T-helper 2 cell treated with Interferon-gamma antibody and Interleukin-4, amounts not matched to agents 5 μg/mL and 100 μg/mL, for 36 hours (primary cell): Measurements from ENCODE around the gene AVPI1.
"Not testable (repeated sequence)": the region's sequence is repeated elsewhere in the genome, so short reads cannot be mapped to it uniquely, and the experiment has no call there.

Experiments
- DNase-seq: peaks from one replicate; pipeline ENCODE4 v3.0.0; 2021; ENCODE audit warnings: low spot score
- H3K27ac Mint-ChIP-seq: one replicate; pipeline ENCODE4 v1.8.0; 2021; ENCODE audit warnings: mild to moderate bottlenecking, mixed read lengths
- H3K27me3 Mint-ChIP-seq: one replicate; pipeline ENCODE4 v1.8.0; 2021; ENCODE audit warnings: low read depth, mixed read lengths
- H3K36me3 Mint-ChIP-seq: one replicate; pipeline ENCODE4 v1.8.0; 2021; ENCODE audit warnings: low read depth, mixed read lengths
- H3K4me1 Mint-ChIP-seq: one replicate; pipeline ENCODE4 v1.8.0; 2021; ENCODE audit warnings: low read depth, mixed read lengths
- H3K4me3 Mint-ChIP-seq: one replicate; pipeline ENCODE4 v1.8.0; 2022; ENCODE audit warnings: mild to moderate bottlenecking, moderate library complexity, mixed read lengths
- H3K9me3 Mint-ChIP-seq: one replicate; pipeline ENCODE4 v1.8.0; 2021; ENCODE audit warnings: mixed read lengths

AVPI1 gene

GRCh38 chr10:97703398-97704067, 16.5 kb upstream of the AVPI1 start:
- DNase-seq: no peak
- H3K36me3 Mint-ChIP-seq: no peaks in the 10 kb centered on the region
- no peaks in the 10 kb centered on the region for H3K9me3 Mint-ChIP-seq
- H3K4me1 Mint-ChIP-seq: peaks cover 3% of the 10 kb centered on the region
- H3K27ac Mint-ChIP-seq: no peak overlapping the region
- no peak overlapping the region for H3K4me3 Mint-ChIP-seq
- peaks cover 2% of the 10 kb centered on the region for H3K27me3 Mint-ChIP-seq

DNA sequence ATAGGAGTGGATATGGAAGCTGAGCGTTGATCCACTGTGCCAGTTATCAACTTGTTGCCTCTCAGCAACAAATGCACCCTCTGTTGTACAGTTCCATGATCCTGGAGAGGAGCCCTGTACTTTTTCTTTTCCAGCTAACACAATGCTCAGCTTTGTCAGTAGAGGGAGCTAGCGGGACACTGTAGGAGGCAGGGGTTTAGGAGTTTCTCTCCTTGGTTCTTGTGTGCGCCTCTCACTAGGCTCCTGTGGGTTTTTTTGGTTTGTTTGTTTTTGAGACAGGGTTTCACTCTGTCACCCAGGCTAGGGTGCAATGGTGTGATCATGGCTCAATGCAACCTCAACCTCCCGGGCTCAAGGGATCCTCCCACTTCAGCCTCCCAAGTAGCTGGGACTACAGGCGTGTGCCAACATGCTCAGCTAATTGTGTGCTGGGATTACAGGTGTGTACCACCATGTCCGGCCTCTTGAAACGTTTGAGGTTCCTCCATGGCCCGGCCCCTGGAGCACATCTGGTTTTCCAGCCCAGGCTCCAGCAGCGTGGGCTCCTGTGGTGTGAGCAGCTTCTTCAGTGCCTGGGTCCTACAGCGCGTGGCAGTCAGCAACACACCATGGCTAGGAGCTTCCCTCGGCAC, 14.5 kb upstream of the AVPI1 start:
- Mint-ChIP-seq H3K27me3 (no peaks in the 10 kb centered on the region), H3K9me3 (no peaks in the 10 kb centered on the region), H3K4me3 (no peak overlapping the region), H3K4me1 (peaks cover 3% of the 10 kb centered on the region), H3K36me3 (no peaks in the 10 kb centered on the region), H3K27ac (no peak overlapping the region)
- DNase-seq: peak; percentile 40

- H3K27me3 Mint-ChIP-seq: peaks cover 12% of the 10 kb centered on the region
- not testable (repeated sequence) for DNase-seq, H3K4me3 Mint-ChIP-seq, H3K36me3 Mint-ChIP-seq, H3K9me3 Mint-ChIP-seq, H3K4me1 Mint-ChIP-seq, H3K27ac Mint-ChIP-seq
Measured at GRCh38 chr10:97698072-97698655, 11.1 kb upstream of the AVPI1 start.

- Mint-ChIP-seq H3K4me1 (peaks cover 9% of the 10 kb centered on the region), H3K36me3 (no peaks in the 10 kb centered on the region), H3K27me3 (peaks cover 9% of the 10 kb centered on the region), H3K9me3 (no peaks in the 10 kb centered on the region), H3K4me3 (no peak overlapping the region), H3K27ac (no peak overlapping the region)
- no peak for DNase-seq
Measured at GRCh38 chr10:97690133-97690532, 3.1 kb upstream of the AVPI1 start.

- peaks cover 9% of the 10 kb centered on the region for H3K27me3 Mint-ChIP-seq
- H3K27ac Mint-ChIP-seq: no peak overlapping the region
- no peaks in the 10 kb centered on the region for H3K36me3 Mint-ChIP-seq
- no peak overlapping the region for H3K4me3 Mint-ChIP-seq
- DNase-seq: no peak
- H3K9me3 Mint-ChIP-seq: no peaks in the 10 kb centered on the region
- H3K4me1 Mint-ChIP-seq: peaks cover 12% of the 10 kb centered on the region
Measured at GRCh38 chr10:97689559-97690020, 2.5 kb upstream of the AVPI1 start.

DNA sequence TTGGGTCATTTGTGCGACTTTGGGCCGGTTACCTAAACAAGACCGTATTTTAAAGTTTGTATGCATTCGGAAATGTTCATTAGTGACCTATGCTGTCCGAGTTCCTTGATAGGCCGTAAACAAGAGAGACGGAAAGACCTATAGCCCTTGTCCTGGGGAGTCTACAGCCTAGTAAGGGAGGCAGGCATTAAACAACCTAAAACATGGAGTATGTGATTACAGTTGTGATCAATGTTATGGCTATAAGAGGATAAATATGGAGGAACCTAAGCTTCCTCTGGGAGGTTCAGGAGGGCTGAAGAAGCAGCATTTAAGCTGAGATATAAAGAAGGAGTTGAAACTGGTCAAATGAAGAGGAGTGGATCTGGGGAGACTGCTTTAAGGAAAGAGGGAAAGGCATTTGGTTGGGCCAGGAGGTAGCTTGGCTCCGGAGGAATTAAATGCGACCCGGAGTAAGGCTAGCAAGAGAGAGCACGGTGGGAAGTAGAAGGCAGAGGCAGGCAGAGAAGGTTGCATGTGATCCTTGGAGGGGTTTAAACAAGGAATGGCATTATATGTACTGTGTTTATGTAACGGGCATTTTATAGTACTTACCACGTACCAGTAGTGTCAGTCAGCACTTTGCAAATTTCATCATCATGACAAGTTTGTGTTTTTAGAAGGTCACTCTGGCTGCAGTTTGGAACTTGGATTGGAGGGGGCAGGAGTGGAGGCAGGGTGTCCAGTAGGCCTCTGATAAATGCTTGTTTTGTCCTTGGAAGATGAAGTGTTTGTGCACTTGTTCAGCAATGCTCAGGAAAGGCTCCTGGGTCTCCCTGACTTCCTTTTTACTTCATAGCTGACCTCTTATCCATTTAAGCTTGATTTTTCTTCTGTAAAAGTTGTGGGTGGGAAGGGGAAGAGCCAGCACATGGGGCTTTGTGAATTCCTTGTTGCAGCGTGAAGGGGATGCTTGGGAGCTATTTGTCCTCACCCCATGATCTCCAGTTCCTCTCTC, 1.0 kb upstream of the AVPI1 start:
- H3K4me3 Mint-ChIP-seq: peak overlapping the region; percentile 85
- H3K4me1 Mint-ChIP-seq: peaks cover 12% of the 10 kb centered on the region
- no peaks in the 10 kb centered on the region for H3K9me3 Mint-ChIP-seq
- peak overlapping the region; percentile 27 for H3K27ac Mint-ChIP-seq
- DNase-seq: no peak
- peaks cover 3% of the 10 kb centered on the region for H3K27me3 Mint-ChIP-seq
- no peaks in the 10 kb centered on the region for H3K36me3 Mint-ChIP-seq

GRCh38 chr10:97686301-97686961, 610 bp downstream of the AVPI1 start:
- peaks cover 12% of the 10 kb centered on the region for H3K4me1 Mint-ChIP-seq
- no peak overlapping the region for H3K27ac Mint-ChIP-seq
- peak overlapping the region; percentile 85 for H3K4me3 Mint-ChIP-seq
- peak; percentile 13 for DNase-seq
- H3K36me3 Mint-ChIP-seq: no peaks in the 10 kb centered on the region
- no peaks in the 10 kb centered on the region for H3K27me3 Mint-ChIP-seq
- no peaks in the 10 kb centered on the region for H3K9me3 Mint-ChIP-seq

DNA sequence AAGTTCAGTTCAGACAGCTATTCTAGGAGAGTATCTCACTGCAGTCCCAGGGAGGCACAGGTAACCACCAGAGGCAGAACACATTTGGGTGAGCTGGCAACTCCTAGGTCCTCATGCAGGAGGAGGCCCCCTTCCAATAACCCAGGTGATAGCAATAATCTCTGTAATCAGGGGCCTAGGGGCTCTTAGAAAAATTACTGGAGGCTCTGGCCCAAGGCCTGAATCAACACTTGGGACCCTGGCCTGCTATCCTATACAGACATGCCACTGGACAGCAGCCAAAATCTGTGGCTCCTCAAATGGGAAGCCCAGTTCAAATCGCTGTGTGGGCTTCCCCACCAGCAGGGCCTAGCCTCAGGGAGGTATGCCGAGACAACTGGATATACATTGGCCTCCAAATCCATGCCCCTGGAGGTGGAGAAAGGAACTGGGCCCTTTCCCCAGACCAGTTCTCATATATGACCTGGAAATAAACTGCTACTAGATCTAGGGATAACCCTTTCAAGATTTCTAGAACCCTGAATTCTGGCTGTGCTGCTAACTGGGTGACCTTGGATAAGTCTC, 1.6 kb downstream of the AVPI1 start:
- Mint-ChIP-seq H3K27ac (no peak overlapping the region), H3K9me3 (no peaks in the 10 kb centered on the region), H3K27me3 (no peaks in the 10 kb centered on the region), H3K36me3 (no peaks in the 10 kb centered on the region), H3K4me3 (no peak overlapping the region), H3K4me1 (peaks cover 12% of the 10 kb centered on the region)
- no peak for DNase-seq

DNA sequence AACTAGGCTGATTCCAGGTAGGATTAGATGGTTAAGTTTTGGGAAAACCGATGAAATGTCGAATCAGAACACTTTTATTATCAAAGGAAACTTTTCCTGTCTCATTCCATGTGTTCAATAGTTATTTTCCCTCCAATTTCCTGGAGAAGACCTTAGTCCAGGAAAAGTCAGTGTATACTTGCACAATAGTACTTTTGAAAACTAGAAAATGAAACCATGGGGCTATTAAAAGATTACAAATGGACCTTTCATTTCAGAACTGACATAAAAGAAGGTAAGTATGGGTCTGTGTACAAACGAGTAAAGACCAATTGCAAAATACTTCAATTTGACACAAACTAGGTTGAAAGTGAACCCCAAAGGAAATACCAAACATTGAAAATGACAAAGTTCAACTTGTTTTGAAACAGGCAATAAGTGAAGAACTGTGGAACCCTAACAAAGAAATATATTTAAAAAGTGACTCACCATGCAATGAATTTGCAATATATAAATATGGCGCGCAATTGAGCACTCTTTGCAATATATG, 2.1 kb downstream of the AVPI1 start:
- DNase-seq: no peak
- H3K36me3 Mint-ChIP-seq: no peaks in the 10 kb centered on the region
- H3K27ac Mint-ChIP-seq: no peak overlapping the region
- no peaks in the 10 kb centered on the region for H3K27me3 Mint-ChIP-seq
- H3K4me3 Mint-ChIP-seq: no peak overlapping the region
- no peaks in the 10 kb centered on the region for H3K9me3 Mint-ChIP-seq
- peaks cover 12% of the 10 kb centered on the region for H3K4me1 Mint-ChIP-seq

DNA sequence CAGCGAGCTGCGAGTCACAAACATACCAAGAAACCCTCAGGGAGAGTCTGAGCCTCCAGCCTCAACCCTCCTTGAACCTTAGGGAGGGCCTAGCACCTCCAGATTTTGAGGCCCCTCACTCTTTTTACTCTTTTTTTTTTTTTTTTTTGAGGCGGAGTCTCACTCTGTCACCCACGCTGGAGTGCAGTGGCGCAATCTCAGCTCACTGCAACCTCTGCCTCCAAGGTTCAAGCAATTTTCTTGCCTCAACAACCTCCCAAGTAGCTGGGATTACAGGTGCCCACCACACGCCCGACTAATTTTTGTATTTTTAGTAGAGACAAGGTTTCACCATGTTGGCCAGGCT, 2.7 kb downstream of the AVPI1 start:
- H3K4me1 Mint-ChIP-seq: peaks cover 12% of the 10 kb centered on the region
- H3K27me3 Mint-ChIP-seq, DNase-seq, H3K27ac Mint-ChIP-seq, H3K36me3 Mint-ChIP-seq, H3K4me3 Mint-ChIP-seq, H3K9me3 Mint-ChIP-seq: not testable (repeated sequence)

GRCh38 chr10:97683556-97684367, 3.3 kb downstream of the AVPI1 start:
- H3K27me3 Mint-ChIP-seq: no peaks in the 10 kb centered on the region
- no peak overlapping the region for H3K4me3 Mint-ChIP-seq
- H3K27ac Mint-ChIP-seq: no peak overlapping the region
- H3K36me3 Mint-ChIP-seq: no peaks in the 10 kb centered on the region
- no peak for DNase-seq
- H3K9me3 Mint-ChIP-seq: no peaks in the 10 kb centered on the region
- H3K4me1 Mint-ChIP-seq: peaks cover 12% of the 10 kb centered on the region

DNA sequence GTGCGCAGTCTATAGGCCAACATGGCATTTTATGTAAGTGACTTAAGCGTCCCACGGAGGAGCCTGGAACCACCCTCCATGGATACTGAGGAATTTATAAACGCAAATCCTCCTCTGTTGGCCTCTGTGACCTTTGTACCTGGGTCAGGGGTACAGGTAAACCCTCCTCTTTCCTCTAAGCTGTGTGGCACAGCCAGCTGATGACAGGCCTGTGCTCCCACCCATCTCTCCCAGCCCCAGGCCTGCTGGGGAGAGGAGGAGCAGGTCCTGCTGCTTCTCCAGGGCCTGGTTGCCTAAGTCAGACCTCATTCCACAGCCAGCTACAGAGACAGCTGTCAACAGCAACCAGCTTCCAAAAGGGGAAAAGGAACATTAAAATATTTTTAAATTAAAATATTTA, 5.0 kb downstream of the AVPI1 start:
- Mint-ChIP-seq H3K4me1 (peaks cover 10% of the 10 kb centered on the region), H3K36me3 (no peaks in the 10 kb centered on the region), H3K9me3 (no peaks in the 10 kb centered on the region), H3K27ac (no peak overlapping the region), H3K4me3 (no peak overlapping the region), H3K27me3 (no peaks in the 10 kb centered on the region)
- DNase-seq: no peak
